NCI-H1105 (cell line): Measurements from ENCODE around the gene BACE1-AS.

Experiments used
- DNase-seq: peaks from one replicate; lab custom pipeline; 2025; lab: John Stamatoyannopoulos, UW

BACE1-AS gene

DNA sequence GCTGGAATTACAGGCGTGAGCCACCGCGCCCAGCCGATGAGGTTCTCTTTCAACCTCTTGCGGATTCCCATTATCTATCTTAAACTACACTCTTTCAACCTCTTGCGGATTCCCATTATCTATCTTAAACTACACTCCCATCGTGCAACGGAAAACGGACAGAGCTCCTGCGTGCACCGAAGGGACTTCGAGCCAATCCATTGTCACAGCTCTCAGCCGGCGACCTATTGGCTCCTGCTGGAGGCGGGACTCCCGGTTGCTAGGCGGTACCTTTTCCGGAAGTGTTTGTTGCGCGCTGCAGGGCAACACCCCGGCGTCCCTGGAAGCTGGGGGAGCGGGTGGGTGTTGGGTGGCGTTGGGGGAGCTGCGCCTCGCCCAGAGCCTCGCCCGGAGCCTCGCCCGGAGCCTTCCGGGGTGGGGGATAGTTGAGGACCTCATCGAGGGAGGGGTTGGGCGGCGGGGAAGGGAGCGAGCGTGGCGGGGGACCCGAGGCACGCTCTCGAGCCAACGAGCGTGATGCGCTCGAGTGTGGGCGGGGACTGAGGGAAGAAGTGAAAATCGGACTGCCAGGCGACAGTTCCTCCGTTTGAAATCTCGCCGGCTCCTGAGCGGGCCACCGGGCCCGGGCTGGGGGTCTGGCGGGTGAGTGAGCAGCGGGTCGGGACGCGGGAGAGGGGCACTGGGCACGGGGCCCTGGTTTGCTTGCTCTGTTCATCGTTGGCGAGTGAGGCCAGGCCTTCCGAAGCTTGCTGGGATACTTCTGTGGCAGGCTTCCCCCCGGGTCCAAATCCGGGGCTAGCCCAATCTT, 36.6 kb downstream of the BACE1-AS start, which contains the start of gene CEP164:
Gene CEP164, plus strand, starts transcription at position 288 of the 808 bp plus-strand sequence. CDS start 10,733 bp downstream, outside the sequence.
- peak; percentile 97 for DNase-seq

DNA sequence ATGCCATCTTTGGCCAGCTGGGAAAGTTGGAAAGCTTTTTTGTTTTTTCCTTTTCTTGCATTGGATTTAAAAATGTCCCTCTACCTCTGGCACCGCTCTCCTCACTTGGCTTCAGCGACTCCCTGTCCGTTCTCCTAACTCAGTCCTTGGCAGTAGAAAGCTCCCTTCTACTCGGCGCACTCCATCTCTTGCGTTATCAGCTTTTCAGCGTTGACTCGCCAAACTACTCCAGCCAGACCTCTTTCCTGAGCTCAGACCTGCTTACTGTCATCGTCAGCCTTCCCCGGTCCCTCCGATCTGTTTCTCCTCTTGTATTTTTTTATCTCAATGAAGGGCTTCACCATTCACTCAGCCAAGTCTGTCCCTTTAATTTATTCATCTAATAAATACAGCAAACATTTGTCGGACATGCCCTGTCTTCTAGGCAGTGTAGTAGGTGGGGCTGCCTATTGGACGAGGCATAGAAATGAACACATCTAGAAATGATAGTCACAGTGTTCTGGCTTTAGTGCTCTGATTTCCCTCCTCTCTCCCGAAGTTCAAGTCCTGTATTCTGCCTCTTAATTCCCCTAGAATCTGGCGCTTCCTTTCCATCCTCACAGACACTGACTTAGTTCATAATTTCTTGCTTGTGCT, 37.3 kb downstream of the BACE1-AS start:
- peak; percentile 4 for DNase-seq

DNA sequence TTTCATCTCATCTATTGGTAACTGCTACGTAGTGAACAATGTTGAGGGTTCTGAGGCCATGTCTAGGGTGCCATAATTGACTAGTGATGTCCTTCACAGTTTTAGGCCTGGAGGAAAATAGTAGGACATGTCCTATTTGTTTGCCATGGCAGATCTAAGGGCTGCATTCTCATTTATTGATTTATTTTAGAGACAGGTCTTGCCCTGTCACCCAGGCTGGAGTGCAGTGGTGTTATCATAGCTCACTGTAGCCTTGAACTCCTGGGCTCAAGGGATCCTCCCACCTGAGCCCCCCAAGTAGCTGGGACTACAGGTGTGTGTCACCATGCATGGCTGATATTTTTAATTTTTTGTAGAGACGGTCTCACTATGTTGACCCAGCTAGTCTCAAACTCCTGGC, 41.7 kb downstream of the BACE1-AS start:
- DNase-seq, result no peak

DNA sequence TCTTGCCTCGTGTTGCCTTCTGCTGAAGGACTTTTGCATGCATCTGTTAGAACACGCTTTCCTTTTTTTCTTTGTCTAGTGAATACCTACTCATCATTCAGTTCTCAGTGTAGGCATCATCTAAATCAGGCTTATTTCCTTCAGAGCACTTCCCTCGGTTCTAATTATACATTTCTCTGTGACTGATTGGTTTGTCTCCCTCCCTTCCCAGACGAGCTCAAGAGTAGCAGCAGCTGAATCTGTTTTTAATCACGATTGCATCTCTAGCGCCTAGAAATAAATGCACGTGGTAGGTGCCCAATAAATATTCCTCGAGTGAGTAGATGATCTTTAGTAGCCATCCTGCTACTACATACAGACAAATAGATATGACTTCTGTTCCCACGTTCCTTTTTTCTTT, 42.8 kb downstream of the BACE1-AS start:
- no peak for DNase-seq

DNA sequence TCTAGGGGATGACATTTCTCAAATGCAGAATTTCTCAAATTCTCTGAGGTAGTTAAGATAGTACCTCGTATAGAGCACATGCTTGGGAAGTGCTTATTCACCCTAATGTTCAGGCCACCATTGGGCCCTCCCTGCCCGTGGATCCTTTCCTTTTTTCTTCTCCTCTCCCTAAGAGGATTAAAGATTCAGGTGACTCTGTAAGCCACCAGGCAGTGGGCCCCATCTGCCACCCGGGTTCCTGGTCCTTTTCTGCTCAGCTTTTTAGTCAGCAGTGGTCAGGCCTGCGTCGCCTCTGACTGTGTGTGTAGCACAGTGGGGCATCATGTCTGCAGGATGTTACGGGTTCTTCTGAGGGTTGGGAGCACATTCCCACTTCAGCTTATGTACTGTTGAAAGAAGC, 43.8 kb downstream of the BACE1-AS start:
- no peak for DNase-seq

DNA sequence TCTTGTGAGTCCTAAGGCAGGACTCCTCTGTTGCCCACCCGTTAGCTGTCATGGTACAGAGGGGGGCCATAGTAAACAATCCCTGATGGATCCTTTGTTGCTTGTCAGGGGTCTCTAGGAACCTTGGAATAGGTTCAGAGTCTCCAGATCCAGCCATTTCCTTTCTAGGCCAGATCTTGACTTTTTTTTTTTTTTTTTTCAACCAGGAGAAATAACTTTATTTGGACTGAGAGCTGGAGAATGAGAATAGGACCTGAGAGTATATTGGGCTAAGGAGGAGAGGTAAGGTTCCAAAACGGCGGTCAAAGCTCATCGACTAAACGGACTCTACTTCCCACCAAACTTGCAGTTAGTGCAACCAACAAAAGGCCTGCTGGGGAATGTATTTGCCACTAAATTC, 44.3 kb downstream of the BACE1-AS start:
- DNase-seq, result no peak

DNA sequence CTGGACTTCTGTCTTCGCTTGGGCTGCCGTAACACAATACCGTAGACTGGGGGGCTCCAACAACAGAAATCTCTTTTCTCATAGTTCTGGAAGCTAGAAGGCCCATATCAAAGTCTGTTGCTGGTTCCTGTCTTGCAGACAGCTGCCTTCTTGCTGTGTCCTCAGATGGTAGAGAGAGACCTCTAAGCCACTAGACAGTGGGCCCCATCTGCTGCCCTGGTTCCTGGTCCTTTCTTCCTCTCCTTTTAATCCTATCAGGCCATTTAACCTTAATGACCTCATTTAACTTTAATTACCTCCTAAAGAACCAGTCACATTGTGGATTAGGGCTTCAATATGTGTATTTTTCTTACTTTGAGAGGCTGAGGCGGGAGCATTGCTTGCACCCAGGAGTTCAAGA, 45.9 kb downstream of the BACE1-AS start:
- DNase-seq, result no peak
